ENCODE results near the gene PCDH12. TPM values are rescaled to one million over a fixed set of nuclear protein-coding genes. Genes with fewer than 3 reads are reported as not detected.

PCDH12 gene
- total RNA-seq, 1 donor from 2014 or later = 7.6 TPM

DNA sequence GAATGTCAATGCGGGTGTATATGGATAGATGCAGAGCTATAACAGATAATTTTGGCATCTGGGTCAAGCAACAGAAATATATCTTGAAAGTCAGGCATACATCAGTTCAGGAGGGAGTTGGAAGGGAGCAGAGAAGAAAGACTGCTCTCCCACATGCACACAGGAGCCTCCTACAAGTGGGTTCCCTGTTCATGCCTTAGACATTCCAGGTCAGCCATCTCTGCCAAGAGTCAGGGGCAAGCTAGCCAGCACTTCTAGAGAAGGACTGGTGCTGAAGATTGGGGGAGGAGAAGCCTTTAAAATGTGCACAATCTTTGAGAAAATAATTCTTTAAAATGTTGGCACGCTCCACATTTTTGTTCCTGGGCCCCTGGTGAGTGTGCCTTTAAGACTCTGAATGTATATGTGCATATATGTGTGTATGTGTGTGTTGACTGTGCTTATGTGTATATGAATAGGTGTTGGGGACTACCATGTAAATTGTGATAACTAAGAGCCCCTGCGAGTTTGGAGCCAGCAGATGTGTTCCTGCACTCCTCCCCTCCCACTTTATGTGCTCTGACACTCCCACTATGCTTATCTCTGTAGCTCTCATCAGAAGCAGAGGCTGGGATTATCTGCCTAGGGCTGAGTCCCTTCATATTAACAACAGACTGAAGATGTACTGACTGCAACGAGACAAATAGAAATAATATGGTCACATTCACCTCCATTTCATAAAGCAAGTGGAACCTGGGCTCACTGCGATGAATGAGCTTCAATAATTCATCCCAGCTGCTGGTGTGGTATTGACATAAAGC is 55.8 kb downstream of the PCDH12 start:
- Histone ChIP-seq H3K27me3 (ENCODE audit: low read depth) (no peaks in the 10 kb centered on the region), H3K4me3 (no peak overlapping the region), H3K4me1 (no peaks in the 10 kb centered on the region), H3K36me3 (no peaks in the 10 kb centered on the region), H3K27ac (replicated peaks) (no peak overlapping the region), H3K9me3 (replicated peaks) (no peaks in the 10 kb centered on the region)
- intact Hi-C loops (cut with micrococcal nuclease) = no loop called here
- TF ChIP-seq, protein P1, sequence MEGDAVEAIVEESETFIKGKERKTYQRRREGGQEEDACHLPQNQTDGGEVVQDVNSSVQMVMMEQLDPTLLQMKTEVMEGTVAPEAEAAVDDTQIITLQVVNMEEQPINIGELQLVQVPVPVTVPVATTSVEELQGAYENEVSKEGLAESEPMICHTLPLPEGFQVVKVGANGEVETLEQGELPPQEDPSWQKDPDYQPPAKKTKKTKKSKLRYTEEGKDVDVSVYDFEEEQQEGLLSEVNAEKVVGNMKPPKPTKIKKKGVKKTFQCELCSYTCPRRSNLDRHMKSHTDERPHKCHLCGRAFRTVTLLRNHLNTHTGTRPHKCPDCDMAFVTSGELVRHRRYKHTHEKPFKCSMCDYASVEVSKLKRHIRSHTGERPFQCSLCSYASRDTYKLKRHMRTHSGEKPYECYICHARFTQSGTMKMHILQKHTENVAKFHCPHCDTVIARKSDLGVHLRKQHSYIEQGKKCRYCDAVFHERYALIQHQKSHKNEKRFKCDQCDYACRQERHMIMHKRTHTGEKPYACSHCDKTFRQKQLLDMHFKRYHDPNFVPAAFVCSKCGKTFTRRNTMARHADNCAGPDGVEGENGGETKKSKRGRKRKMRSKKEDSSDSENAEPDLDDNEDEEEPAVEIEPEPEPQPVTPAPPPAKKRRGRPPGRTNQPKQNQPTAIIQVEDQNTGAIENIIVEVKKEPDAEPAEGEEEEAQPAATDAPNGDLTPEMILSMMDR (IDR thresholded peaks at IDR 0.05; ENCODE audit: borderline replicate concordance) = no peak
- no peak for DNase-seq

DNA sequence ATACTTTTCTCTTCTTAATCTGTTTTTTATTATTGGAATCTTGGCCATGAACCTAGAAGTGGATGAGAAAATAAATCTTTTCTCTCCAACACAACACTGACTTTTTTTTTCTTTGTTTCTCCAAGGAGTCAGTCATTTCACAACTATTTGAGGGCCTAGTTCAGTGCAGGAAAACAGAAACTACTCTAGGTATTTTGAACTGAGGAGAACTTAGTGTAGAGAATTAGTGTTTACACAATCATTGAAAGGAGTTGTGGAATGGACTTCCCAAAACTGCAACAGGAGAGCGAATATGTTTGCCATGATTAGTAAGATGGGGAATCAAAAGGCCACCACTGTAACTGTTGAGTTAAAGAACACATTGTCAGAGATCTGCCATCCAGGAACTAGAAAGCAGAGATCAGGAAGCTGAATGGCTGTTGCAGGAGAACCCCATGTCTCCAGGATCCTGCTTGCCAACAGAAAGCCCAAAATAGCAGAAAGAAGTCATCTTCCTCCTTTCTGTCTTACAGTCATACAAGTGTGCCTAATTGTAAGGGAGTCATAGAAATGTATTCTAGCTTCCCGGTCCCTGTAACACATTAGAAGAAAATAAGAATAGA is 59.5 kb downstream of the PCDH12 start:
- DNase-seq = no peak
- Histone ChIP-seq H3K4me1 (no peaks in the 10 kb centered on the region), H3K4me3 (no peak overlapping the region), H3K9me3 (replicated peaks) (no peaks in the 10 kb centered on the region), H3K27me3 (ENCODE audit: low read depth) (no peaks in the 10 kb centered on the region), H3K27ac (replicated peaks) (no peak overlapping the region), H3K36me3 (no peaks in the 10 kb centered on the region)
- intact Hi-C loops (cut with micrococcal nuclease) = loop anchor here (10.0 kb wide), 1 partner anchor 56 kb away; the partner anchor contains the start of gene PCDH12
- TF ChIP-seq, protein P1 (IDR thresholded peaks at IDR 0.05; ENCODE audit: borderline replicate concordance) = no peak

DNA sequence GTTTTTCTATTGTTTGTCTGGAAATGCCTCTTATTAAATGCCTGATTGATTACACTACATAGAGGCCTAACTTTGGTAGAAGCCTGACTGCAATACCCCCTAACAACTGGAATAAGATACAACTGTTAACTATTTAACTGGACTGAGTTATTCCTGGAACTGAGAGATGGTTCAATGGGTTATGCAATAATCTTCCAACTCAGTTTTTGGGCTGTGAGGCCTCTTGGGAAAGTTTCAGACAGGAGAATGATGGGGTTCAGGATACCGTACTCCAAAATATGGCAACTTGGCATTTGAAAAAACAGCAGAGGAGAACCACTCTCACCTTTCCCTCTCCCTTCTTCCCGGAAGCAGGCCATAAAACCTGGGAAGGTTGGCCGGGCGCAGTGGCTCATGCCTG is 60.6 kb downstream of the PCDH12 start:
- TF ChIP-seq, protein P1 (IDR thresholded peaks at IDR 0.05; ENCODE audit: borderline replicate concordance) = no peak
- Histone ChIP-seq H3K9me3 (replicated peaks) (no peaks in the 10 kb centered on the region), H3K4me3 (no peak overlapping the region), H3K36me3 (no peaks in the 10 kb centered on the region), H3K27me3 (ENCODE audit: low read depth) (no peaks in the 10 kb centered on the region), H3K4me1 (no peaks in the 10 kb centered on the region), H3K27ac (replicated peaks) (no peak overlapping the region)
- no peak for DNase-seq
- intact Hi-C loops (cut with micrococcal nuclease) = loop anchor here (10.0 kb wide), 1 partner anchor 57 kb away; the partner anchor contains the start of gene PCDH12

Other genes starting within 250 kb of the PCDH12 start
- 16.1 TPM for gene PCDH1, start 79.8 kb downstream of the PCDH12 start, total RNA-seq
- gene DELE1, start 34.3 kb downstream of the PCDH12 start, total RNA-seq = 125 TPM
- 120 TPM for gene RNF14, start 10.9 kb upstream of the PCDH12 start, total RNA-seq
- 24.3 TPM for gene GNPDA1, start 54.8 kb upstream of the PCDH12 start, total RNA-seq
- 62.1 TPM for gene NDFIP1, start 150.6 kb upstream of the PCDH12 start, total RNA-seq

Data from left ventricle myocardium inferior (tissue), 1 donor.